Activated gamma-delta T cell treated with Interleukin-2 at 50 U/mL for 16 hours (primary cell): ENCODE data around the gene MTSS2.
"Not testable (repeated sequence)": the region's sequence is repeated elsewhere in the genome, so short reads cannot be mapped to it uniquely, and the experiment has no call there.

Source experiments
- DNase-seq: peaks from one replicate; pipeline ENCODE4 v3.0.0-alpha.2; 2020

MTSS2 gene

DNA sequence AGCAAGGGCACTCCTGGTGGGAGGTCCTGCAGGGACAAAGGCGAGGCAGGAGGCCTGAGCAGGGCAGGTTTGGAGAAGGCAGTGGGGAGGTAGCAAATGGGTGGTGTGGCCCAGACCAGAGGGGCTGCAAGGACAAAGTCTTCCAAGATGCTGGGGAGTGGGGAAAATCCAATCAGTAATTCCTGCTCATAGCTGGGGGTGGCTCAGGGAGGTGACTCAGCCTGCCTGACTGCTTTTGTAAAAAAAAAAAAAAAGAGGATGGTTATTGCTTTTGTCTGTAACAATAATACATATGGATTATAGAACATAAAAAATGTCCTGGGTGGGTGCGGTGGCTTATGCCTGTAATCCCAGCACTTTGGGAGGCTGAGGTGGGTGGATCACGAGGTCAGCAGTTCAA is 34.3 kb downstream of the MTSS2 start:
- no peak for DNase-seq

DNA sequence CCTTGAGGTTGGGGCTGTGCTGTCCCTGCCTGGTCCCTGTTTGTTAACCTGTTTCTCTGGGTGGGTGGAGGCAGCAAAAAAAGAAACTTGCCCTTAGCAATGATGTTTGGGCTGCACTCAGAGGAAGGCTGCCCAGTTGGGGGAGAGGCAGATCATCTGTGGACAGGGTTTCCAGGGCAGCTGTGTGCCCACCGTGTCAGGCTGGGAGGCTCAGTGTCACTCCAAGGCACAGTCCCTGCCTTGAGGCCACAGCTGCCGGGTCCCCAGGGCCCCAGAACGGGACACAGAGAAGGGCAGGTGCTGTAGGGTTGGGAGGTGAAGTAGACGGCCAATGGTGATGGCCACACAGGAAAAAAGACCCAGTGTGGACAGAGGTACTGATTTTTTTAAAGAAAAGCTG is 35.6 kb downstream of the MTSS2 start:
- no peak for DNase-seq

DNA sequence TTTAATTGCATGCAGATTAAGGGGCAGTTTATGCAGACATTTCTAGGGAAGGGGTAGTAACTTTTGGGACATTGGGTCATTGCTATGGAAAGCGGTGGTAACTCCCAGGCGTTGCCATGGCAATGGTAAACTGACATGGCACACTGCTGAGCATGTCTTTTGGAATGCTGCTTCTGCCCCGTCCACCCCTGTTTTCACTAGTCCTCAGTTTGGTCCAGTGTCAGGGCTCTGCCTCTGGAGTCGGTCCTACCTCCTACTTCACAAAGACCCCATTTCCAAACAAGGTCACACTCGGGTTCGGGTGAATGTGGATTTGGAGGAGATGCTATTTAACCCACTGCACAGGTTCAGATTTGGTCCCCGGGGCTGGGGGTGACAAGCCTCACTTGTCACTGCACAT is 36.6 kb downstream of the MTSS2 start:
- DNase-seq = no peak

DNA sequence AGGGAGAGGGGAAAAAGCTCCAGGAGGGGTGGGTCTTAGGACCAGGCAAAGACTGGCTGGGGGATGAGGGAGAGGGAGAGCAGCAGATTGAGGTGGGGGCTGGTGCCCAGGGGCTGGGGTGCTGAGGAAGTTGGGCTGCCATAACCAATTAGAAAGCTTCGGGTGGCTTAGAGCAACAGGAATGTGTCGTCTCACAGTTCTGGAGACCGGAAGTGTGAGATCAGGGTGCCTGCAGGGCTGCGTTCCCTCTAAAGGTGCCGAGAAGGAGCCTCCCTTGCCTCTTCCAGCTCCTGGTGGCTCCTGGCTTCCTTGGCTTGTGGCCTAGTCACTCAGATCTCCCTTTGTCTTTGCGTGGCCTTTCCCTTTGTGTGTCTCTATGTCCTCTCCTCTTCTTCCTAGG is 37.2 kb downstream of the MTSS2 start:
- DNase-seq = no peak

DNA sequence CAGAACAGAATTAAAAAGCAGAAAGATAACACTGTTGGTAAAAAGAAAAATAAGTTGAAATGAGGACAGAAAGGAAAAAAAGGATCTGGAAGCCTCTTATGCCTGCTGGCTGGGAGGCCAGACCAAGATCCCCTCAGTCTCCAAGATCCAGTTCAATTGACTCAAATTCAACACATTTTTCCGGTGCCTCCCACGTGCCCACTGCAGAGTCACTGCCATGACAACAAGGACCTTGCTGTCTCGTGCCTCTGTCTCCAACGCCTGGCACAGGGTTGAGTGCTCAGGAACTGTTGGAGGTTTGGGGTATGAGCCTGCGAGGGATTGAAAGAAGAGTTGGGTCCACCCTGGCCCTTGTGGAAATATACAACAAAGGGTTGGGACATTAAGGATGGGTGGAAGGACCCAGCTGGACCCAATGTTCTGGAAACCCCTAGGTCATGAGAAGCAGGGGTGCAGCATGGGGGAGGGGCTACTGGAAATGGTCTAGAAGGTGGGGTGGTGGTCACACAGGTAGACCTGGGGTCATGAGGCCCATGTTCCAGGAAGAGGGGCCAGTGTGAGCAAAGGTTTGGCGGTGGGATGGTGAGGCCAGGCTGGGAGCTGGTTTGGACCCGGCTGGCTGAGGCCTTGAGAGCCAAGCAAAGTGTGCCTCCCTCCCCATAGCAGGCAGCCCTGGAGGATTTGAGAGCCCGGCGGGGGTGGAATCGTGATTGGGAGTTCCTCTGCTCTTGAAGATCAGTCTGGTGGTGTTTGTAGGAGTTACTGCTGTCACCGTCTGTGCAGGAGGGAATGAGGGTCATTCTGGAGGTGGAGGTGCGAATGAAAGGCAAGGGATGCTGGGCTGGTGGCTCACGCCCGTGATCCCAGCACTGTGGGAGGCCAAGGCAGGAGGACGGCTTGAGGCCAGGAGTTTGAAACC is 38.2 kb downstream of the MTSS2 start:
- no peak for DNase-seq

DNA sequence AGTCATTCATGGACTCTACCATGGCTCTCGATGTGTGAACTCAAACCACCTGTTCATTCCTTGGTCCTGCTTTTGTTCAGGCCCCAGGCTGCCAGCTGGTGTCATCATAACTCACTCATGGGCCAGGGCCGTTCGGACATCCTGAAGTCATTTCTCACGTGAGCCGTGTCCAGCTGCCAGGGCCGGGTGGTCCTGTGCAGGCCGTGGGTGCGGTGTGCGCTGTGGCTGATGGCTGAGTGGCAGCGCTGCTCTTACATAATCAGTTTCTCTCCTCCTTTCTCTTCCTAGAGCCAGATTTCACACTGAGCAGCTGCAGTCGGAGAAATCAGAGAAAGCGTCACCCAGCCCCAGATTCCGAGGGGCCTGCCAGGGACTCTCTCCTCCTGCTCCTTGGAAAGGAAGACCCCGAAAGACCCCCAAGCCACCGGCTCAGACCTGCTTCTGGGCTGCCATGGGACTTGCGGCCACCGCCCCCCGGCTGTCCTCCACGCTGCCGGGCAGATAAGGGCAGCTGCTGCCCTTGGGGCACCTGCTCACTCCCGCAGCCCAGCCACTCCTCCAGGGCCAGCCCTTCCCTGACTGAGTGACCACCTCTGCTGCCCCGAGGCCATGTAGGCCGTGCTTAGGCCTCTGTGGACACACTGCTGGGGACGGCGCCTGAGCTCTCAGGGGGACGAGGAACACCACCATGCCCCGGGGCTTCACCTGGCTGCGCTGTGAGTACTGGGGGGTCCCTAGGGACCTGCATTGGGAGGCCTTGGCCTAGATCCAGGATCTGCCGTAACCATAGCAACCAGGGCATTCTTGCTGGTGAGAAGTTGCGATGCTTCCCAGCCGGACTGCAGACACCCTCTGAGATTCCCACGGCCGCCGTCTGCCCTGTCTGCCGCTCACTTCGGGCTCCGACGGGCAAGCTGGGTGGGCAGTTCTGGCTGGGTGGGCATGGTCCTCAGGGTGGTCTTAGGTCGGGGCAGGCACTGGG is 39.3 kb downstream of the MTSS2 start, which contains the start of gene IL34:
TSS of gene IL34 (plus strand) at position 300 of the 982 bp plus-strand sequence. CDS start at position 689, 389 bp downstream.
- no peak for DNase-seq

DNA sequence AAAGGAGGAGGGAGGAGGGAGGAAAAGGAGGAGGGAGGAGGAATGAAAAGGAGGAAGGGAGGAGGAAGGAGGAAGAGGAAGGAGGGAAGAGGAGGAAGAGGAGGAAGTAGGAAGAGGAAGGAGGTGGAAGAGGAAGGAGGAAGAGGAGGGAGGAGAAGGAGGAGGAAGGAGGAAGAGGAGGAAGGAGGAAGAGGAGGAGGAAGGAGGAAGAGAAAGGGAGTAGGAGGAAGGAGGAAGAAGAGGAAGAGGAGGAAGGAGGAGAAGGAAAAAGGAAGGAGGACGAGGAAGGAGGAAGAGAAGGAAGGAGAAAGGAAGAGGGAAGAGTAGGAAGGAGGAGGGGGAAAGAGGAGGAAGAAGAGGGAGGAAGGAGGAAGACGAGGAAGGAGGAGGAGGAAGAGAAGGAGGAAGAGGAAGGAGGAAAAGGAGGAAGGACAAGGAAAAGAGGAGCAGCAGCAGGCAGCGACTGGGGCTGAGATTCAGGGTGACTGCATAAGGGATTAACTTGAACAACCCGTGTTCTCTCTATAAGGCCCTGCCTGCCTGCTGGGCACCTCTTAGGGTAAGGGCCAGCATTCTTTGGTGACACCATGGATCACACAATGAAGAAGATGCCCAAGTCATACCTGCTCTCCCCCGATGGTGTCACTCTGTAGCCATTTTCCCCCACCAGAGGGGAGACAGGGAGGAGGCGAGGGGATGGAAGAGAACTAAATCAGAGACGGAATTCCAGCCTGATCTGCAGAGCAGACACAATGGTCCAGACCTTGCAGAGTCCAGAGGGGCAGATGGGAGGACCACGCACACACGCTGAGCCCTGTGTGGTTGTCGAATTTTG is 40.9 kb downstream of the MTSS2 start:
- no peak for DNase-seq

DNA sequence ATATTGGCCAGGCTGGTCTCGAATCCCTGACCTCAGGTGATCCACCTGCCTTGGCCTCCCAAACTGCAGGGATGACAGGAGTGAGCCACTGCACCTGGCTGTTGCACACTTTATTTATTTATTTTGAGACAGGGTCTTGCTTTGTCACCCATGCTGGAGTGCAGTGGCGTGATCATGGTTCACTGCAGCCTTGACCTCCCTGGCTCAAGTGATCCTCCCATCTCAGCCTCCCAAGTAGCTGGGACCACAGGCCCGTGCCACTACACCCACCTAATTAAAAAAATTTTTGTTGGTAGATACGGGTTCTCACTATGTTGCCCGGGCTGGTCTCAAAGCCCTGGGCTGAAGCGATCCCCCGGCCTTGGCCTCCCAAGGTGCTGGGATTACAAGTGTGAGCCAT is 42.6 kb downstream of the MTSS2 start:
- DNase-seq = not testable (repeated sequence)

DNA sequence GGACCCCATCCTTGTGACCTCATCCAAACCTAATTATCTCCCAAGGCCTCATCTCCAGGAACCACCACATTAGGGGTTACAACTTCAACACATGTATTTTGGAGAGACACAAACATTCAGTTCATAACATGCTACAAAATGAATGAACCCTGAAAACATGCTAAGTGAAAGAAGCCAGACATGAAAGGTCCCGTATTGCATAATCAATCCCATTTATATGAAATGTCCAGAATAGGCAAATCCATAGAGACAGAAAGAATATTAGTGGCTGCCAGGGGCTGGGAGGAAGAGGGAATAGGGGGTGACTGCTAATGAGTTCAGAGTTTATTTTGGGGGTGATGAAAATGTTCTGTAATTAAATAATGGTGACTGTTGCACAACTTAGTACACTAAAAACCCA is 43.2 kb downstream of the MTSS2 start:
- DNase-seq = no peak

DNA sequence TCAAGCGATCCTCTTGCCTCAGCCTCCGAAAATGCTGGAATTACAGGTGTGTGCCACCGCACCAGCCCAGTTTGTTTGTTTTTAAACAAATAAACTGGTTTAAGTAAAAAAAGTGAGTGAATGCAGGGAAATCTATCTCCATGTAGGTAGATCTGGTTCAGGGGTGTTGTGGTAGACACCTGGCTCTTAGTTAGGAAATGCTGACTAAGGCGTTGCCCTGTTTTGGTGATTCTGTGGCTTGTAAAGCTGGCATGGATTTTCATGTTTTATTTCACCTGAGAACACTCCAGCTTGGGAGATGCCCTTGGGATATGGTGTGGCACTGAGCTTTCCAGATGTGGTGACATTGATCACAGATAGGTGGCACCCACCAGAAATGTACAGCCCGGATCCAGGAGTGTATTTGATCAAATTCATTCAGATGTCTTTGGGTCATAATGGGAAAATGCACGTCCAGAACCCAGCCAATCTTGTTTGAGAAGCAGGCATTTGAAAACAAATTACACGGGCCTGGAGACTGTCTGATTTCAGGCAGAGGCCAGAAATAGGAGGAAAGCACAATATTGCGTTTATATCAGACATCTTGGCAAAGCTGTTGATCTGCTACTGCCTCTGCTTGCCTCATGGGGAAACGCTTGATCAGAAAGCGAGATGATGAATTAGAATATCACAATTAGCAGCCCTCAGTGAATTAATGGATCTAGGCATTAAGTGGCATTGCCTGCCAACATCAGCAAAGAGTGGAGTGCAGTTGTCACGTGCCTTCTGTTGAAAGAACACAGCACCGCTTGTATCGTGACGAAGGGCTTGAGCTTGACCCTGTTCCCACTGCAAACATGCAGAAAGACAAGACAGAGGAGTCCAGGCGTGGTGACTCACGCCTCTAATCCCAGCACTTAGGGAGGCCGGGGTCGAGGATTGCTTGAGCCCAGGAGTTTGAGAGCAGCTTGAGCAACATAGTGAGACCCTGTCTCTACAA is 46.8 kb downstream of the MTSS2 start:
- no peak for DNase-seq
